SK-N-DZ (cell line): ENCODE measurements around the gene PPP6C.
"Not testable (repeated sequence)": the region's sequence is repeated elsewhere in the genome, so short reads cannot be mapped to it uniquely, and the experiment has no call there.

ENCODE experiments used
- DNase-seq: peaks from one replicate; pipeline ENCODE4 v3.0.0-alpha.2; 2015; ENCODE audit warnings: low spot score

PPP6C gene

GRCh38 chr9:125183054-125183453, 6.5 kb downstream of the PPP6C start:
- no peak for DNase-seq

GRCh38 chr9:125181756-125182155, 7.8 kb downstream of the PPP6C start:
- DNase-seq = not testable (repeated sequence)

- no peak for DNase-seq
Measured at GRCh38 chr9:125180876-125181275, 8.7 kb downstream of the PPP6C start.

GRCh38 chr9:125179776-125180175, 9.8 kb downstream of the PPP6C start:
- not testable (repeated sequence) for DNase-seq

GRCh38 chr9:125177888-125178287, 11.7 kb downstream of the PPP6C start:
- DNase-seq = no peak

GRCh38 chr9:125176636-125177035, 13.0 kb downstream of the PPP6C start:
- DNase-seq = peak; percentile 40

GRCh38 chr9:125172031-125172755, 17.4 kb downstream of the PPP6C start:
- no peak for DNase-seq

- no peak for DNase-seq
Measured at GRCh38 chr9:125169895-125170294, 19.7 kb downstream of the PPP6C start.

- no peak for DNase-seq
Measured at GRCh38 chr9:125166762-125167161, 22.8 kb downstream of the PPP6C start.

- DNase-seq = not testable (repeated sequence)
Measured at GRCh38 chr9:125162891-125163290, 26.7 kb downstream of the PPP6C start.

GRCh38 chr9:125161284-125161918, 28.2 kb downstream of the PPP6C start:
- DNase-seq = no peak

GRCh38 chr9:125160750-125161149, 28.9 kb downstream of the PPP6C start:
- DNase-seq = no peak

GRCh38 chr9:125156551-125156950, 33.1 kb downstream of the PPP6C start:
- no peak for DNase-seq

- no peak for DNase-seq
Measured at GRCh38 chr9:125153712-125154367, 35.8 kb downstream of the PPP6C start.

GRCh38 chr9:125151730-125152129, 37.9 kb downstream of the PPP6C start:
- no peak for DNase-seq

GRCh38 chr9:125150349-125151245, 39.0 kb downstream of the PPP6C start:
- no peak for DNase-seq

- no peak for DNase-seq
Measured at GRCh38 chr9:125147401-125147951, 42.1 kb downstream of the PPP6C start.

- DNase-seq = no peak
Measured at GRCh38 chr9:125146247-125146646, 43.4 kb downstream of the PPP6C start.

- no peak for DNase-seq
Measured at GRCh38 chr9:125145425-125145824, 44.2 kb downstream of the PPP6C start.

- peak; percentile 99 for DNase-seq
Measured at GRCh38 chr9:125143377-125144090, 46.1 kb downstream of the PPP6C start, which contains the start of gene SCAI. Gene SCAI (minus strand): TSS chr9:125143528. CDS start chr9:125143437, 91 bp downstream.
